ENCODE data around the gene ANKS1B.
A peak's percentile ranks its signal among the peaks of the same experiment; 100 is the strongest.

ANKS1B gene

GRCh38 chr12:98955284-98955683, 1029.5 kb downstream of the ANKS1B start:
- no peak overlapping the region for H3K27ac Mint-ChIP-seq
- TF ChIP-seq CTCF (IDR thresholded peaks at IDR 0.05; ENCODE audit: unreplicated experiment in 3 of 3): peak in 1 of 3 experiments; percentile 37
- H3K4me1 Mint-ChIP-seq: no peaks in the 10 kb centered on the region
- peaks cover 3% of the 10 kb centered on the region for H3K27me3 Mint-ChIP-seq (ENCODE audit: low read depth)
- H3K36me3 Mint-ChIP-seq (ENCODE audit: low read depth): no peaks in the 10 kb centered on the region
- H3K4me3 Mint-ChIP-seq: no peak overlapping the region
- H3K9me3 Mint-ChIP-seq: peaks cover 4% of the 10 kb centered on the region

GRCh38 chr12:98954506-98954905, 1030.2 kb downstream of the ANKS1B start:
- H3K27me3 Mint-ChIP-seq (ENCODE audit: low read depth): peaks cover 3% of the 10 kb centered on the region
- peaks cover under 1% of the 10 kb centered on the region for H3K9me3 Mint-ChIP-seq
- no peaks in the 10 kb centered on the region for H3K4me1 Mint-ChIP-seq
- no peak for TF ChIP-seq CTCF (IDR thresholded peaks at IDR 0.05; ENCODE audit: unreplicated experiment in 3 of 3)
- H3K27ac Mint-ChIP-seq: no peak overlapping the region
- no peaks in the 10 kb centered on the region for H3K36me3 Mint-ChIP-seq (ENCODE audit: low read depth)
- no peak overlapping the region for H3K4me3 Mint-ChIP-seq

GRCh38 chr12:98951406-98951805, 1033.3 kb downstream of the ANKS1B start:
- Mint-ChIP-seq H3K9me3 (no peaks in the 10 kb centered on the region), H3K4me3 (no peak overlapping the region), H3K27me3 (ENCODE audit: low read depth) (peaks cover 3% of the 10 kb centered on the region), H3K36me3 (ENCODE audit: low read depth) (no peaks in the 10 kb centered on the region), H3K4me1 (peaks cover 12% of the 10 kb centered on the region), H3K27ac (no peak overlapping the region)
- no peak for TF ChIP-seq CTCF (IDR thresholded peaks at IDR 0.05; ENCODE audit: unreplicated experiment in 3 of 3)

- no peaks in the 10 kb centered on the region for H3K36me3 Mint-ChIP-seq (ENCODE audit: low read depth)
- H3K9me3 Mint-ChIP-seq: peaks cover 5% of the 10 kb centered on the region
- peaks cover 7% of the 10 kb centered on the region for H3K27me3 Mint-ChIP-seq (ENCODE audit: low read depth)
- peak overlapping the region in 2 of 3 experiments; percentile 13 to 22 for H3K27ac Mint-ChIP-seq
- peaks cover 16% of the 10 kb centered on the region for H3K4me1 Mint-ChIP-seq
- TF ChIP-seq CTCF (IDR thresholded peaks at IDR 0.05; ENCODE audit: unreplicated experiment in 3 of 3): no peak
- H3K4me3 Mint-ChIP-seq: no peak overlapping the region
Measured at GRCh38 chr12:98948343-98948949, 1036.3 kb downstream of the ANKS1B start.

- TF ChIP-seq CTCF (IDR thresholded peaks at IDR 0.05; ENCODE audit: unreplicated experiment in 3 of 3): no peak
- peak overlapping the region in 1 of 3 experiments; percentile 42 for H3K27ac Mint-ChIP-seq
- peaks cover 5% of the 10 kb centered on the region for H3K9me3 Mint-ChIP-seq
- peaks cover 4% of the 10 kb centered on the region for H3K27me3 Mint-ChIP-seq (ENCODE audit: low read depth)
- H3K4me1 Mint-ChIP-seq: peaks cover 16% of the 10 kb centered on the region
- H3K4me3 Mint-ChIP-seq: no peak overlapping the region
- H3K36me3 Mint-ChIP-seq (ENCODE audit: low read depth): no peaks in the 10 kb centered on the region
Measured at GRCh38 chr12:98945864-98946263, 1038.9 kb downstream of the ANKS1B start.

- no peaks in the 10 kb centered on the region for H3K4me1 Mint-ChIP-seq
- no peak for TF ChIP-seq CTCF (IDR thresholded peaks at IDR 0.05; ENCODE audit: unreplicated experiment in 3 of 3)
- no peak overlapping the region for H3K27ac Mint-ChIP-seq
- H3K4me3 Mint-ChIP-seq: no peak overlapping the region
- no peaks in the 10 kb centered on the region for H3K36me3 Mint-ChIP-seq (ENCODE audit: low read depth)
- H3K9me3 Mint-ChIP-seq: peaks cover 15% of the 10 kb centered on the region
- H3K27me3 Mint-ChIP-seq (ENCODE audit: low read depth): no peaks in the 10 kb centered on the region
Measured at GRCh38 chr12:98939926-98940325, 1044.8 kb downstream of the ANKS1B start.
